ENCODE measurements around the gene MTMR3. TPM values are rescaled to one million over a fixed set of nuclear protein-coding genes. Genes with fewer than 3 reads are reported as not detected.

MTMR3 gene
- total and polyA plus RNA-seq, 2 donors from 2014 or later = 9.6 to 56.2 TPM

DNA sequence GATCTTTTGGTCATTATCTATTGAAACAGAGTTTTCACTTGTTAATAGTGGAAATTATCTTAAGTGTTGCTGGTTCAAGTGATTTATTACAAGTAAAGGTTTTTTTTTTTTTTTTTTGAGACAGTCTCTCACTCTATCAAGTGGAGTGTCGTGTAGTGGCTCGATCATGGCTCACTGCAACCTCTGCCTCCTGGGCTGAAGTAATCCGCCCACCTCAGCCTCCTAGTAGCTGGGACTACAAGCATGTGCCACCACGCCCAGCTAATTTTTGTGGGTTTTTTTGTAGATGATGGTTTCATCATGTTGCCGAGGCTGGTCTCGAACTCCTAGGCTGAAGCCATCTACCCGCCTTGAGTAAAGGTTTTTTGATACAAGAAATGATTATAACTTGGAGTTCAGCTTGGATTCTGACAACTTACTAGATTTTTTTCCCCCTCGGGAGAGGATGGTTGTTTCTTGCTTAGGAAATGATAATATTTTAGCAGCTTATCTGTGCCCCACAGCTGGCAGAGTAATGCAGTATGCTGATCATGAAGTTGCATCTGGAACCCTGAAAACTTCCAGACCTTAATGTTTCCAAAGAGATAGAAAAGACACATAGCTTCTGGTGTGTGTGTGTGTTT lies 68.9 kb downstream of the MTMR3 start:
- Histone ChIP-seq H3K36me3 (ENCODE audit: control insufficient read depth in 2 of 3, insufficient read depth in 3 of 3, low read length in 3 of 3) (no peaks in the 10 kb centered on the region), H3K27ac (ENCODE audit: low read depth in 2 of 2, low read length in 2 of 2) (no peak overlapping the region), H3K9me3 (ENCODE audit: control insufficient read depth in 2 of 3, insufficient read depth in 1 of 3, low read length in 3 of 3) (no peaks in the 10 kb centered on the region), H3K9ac (ENCODE audit: low read length in 3 of 3) (no peak overlapping the region), H3K27me3 (ENCODE audit: control insufficient read depth, insufficient read depth, low read length) (no peaks in the 10 kb centered on the region), H3K4me1 (ENCODE audit: control insufficient read depth in 2 of 3, insufficient read depth in 2 of 3, low read depth in 1 of 3, low read length in 3 of 3) (peaks cover 0 to 4% (median 0%) of the 10 kb centered on the region in 3 donors), H3K4me3 (ENCODE audit: low read length in 3 of 3) (no peak overlapping the region)
- no peak for TF ChIP-seq CTCF (IDR thresholded peaks at IDR 0.05; ENCODE audit: borderline replicate concordance, extremely low read depth, insufficient read depth)
- intact Hi-C loops (cut with DNase I) = no loop called here
- DNase-seq (no peak), FAIRE-seq (no peak)

GRCh38 chr22:29954203-29954855 lies 71.4 kb downstream of the MTMR3 start:
- no peak for TF ChIP-seq CTCF (IDR thresholded peaks at IDR 0.05; ENCODE audit: borderline replicate concordance, extremely low read depth, insufficient read depth)
- intact Hi-C loops (cut with DNase I) = no loop called here
- H3K27ac ChIP-seq (ENCODE audit: low read depth in 2 of 2, low read length in 2 of 2) = no peak overlapping the region
- H3K4me3 ChIP-seq (ENCODE audit: low read length in 3 of 3) = no peak overlapping the region
- FAIRE-seq (no peak), DNase-seq (no peak)
- H3K4me1 ChIP-seq (ENCODE audit: control insufficient read depth in 2 of 3, insufficient read depth in 2 of 3, low read depth in 1 of 3, low read length in 3 of 3) = peaks cover 0 to 4% (median 0%) of the 10 kb centered on the region in 3 donors
- H3K36me3 ChIP-seq (ENCODE audit: control insufficient read depth in 2 of 3, insufficient read depth in 3 of 3, low read length in 3 of 3) = no peaks in the 10 kb centered on the region
- no peak overlapping the region for H3K9ac ChIP-seq (ENCODE audit: low read length in 3 of 3)
- no peaks in the 10 kb centered on the region for H3K9me3 ChIP-seq (ENCODE audit: control insufficient read depth in 2 of 3, insufficient read depth in 1 of 3, low read length in 3 of 3)
- no peaks in the 10 kb centered on the region for H3K27me3 ChIP-seq (ENCODE audit: control insufficient read depth, insufficient read depth, low read length)

GRCh38 chr22:29956680-29957079 lies 73.7 kb downstream of the MTMR3 start:
- no peak overlapping the region for H3K27ac ChIP-seq (ENCODE audit: low read depth in 2 of 2, low read length in 2 of 2)
- H3K4me3 ChIP-seq (ENCODE audit: low read length in 3 of 3) = no peak overlapping the region
- DNase-seq = no peak
- no peaks in the 10 kb centered on the region for H3K9me3 ChIP-seq (ENCODE audit: control insufficient read depth in 2 of 3, insufficient read depth in 1 of 3, low read length in 3 of 3)
- no peak for FAIRE-seq
- no peak overlapping the region for H3K9ac ChIP-seq (ENCODE audit: low read length in 3 of 3)
- no peaks in the 10 kb centered on the region for H3K27me3 ChIP-seq (ENCODE audit: control insufficient read depth, insufficient read depth, low read length)
- H3K4me1 ChIP-seq (ENCODE audit: control insufficient read depth in 2 of 3, insufficient read depth in 2 of 3, low read depth in 1 of 3, low read length in 3 of 3) = no peaks in the 10 kb centered on the region
- intact Hi-C loops (cut with DNase I) = no loop called here
- no peak for TF ChIP-seq CTCF (IDR thresholded peaks at IDR 0.05; ENCODE audit: borderline replicate concordance, extremely low read depth, insufficient read depth)
- no peaks in the 10 kb centered on the region for H3K36me3 ChIP-seq (ENCODE audit: control insufficient read depth in 2 of 3, insufficient read depth in 3 of 3, low read length in 3 of 3)
